OCI-LY3 (cell line): ENCODE results near the gene CPXM2.

ENCODE experiments used
- H2AFZ ChIP-seq: fragments of 200-600, 300-600 bp; shearing (Covaris generic); 2 replicates; pipeline ENCODE4 v1.6.0; 2014; ENCODE audit warnings: antibody characterized with exemption, low read depth, low read length
- H3K27ac ChIP-seq: fragments of 200-600, 300-600 bp; sonication (generic); 2 replicates; pipeline ENCODE4 v1.5.1; 2014; ENCODE audit warnings: mild to moderate bottlenecking, low read length, moderate library complexity, mixed read lengths
- H3K27me3 ChIP-seq: fragments of 200-600, 300-600 bp; sonication (generic); 2 replicates; pipeline ENCODE4 v1.6.1; 2014; ENCODE audit warnings: low read depth, low read length, mixed read lengths
- H3K36me3 ChIP-seq: fragments of 200-600, 300-600 bp; sonication (generic); replicated peaks from 2 replicates; pipeline ENCODE3; 2014; ENCODE audit warnings: low read depth, low read length, mixed read lengths
- H3K4me1 ChIP-seq: fragments of 300-600, 200-600 bp; sonication (generic); 2 replicates; pipeline ENCODE4 v1.6.1; 2014; ENCODE audit warnings: low read length, mixed read lengths
- H3K4me2 ChIP-seq: fragments of 200-600, 300-600 bp; sonication (generic); 2 replicates; pipeline ENCODE4 v1.6.1; 2014; ENCODE audit warnings: low read length, mixed read lengths
- H3K4me3 ChIP-seq: fragments of 300-600, 200-600 bp; sonication (generic); 2 replicates; pipeline ENCODE4 v1.5.1; 2014; ENCODE audit warnings: antibody characterized with exemption, mild to moderate bottlenecking, low read length, moderate library complexity
- H3K79me2 ChIP-seq: fragments of 300-600, 200-600 bp; shearing (Covaris generic); 2 replicates; pipeline ENCODE4 v1.6.1; 2014; ENCODE audit warnings: mild to moderate bottlenecking, low read length, mixed read lengths
- H3K9ac ChIP-seq: fragments of 300-600, 200-600 bp; shearing (Covaris generic); 2 replicates; pipeline ENCODE4 v1.6.0; 2014; ENCODE audit warnings: mild to moderate bottlenecking, low read length, moderate library complexity
- H3K9me3 ChIP-seq: fragments of 200-600, 300-600 bp; shearing (Covaris generic); 2 replicates; pipeline ENCODE4 v1.6.1; 2014; ENCODE audit warnings: low read length, mixed read lengths; ENCODE audit not compliant: insufficient read depth
- H4K20me1 ChIP-seq: fragments of 200-600, 300-600 bp; sonication (generic); 2 replicates; pipeline ENCODE4 v1.6.1; 2016; ENCODE audit warnings: low read length, mixed read lengths; ENCODE audit not compliant: insufficient read depth
- EZH2phosphoT487 ChIP-seq: fragments of 200-600 bp; shearing (Covaris generic); IDR thresholded peaks from 2 replicates; pipeline ENCODE4 v1.6.1; 2018; ENCODE audit warnings: antibody characterized with exemption, mixed run types, low read depth
- TF ChIP-seq, protein P1 (sequence below): fragments of 200-600, 300-600 bp; sonication (generic); IDR thresholded peaks from 2 replicates; pipeline ENCODE4 v1.5.1; 2014; ENCODE audit warnings: antibody characterized with exemption, low read length, low read depth

The CPXM2 gene

GRCh38 chr10:123882177-123882576 lies 9.4 kb downstream of the CPXM2 start:
- Histone ChIP-seq H3K79me2 (no peaks in the 10 kb centered on the region), H2AFZ (no peak overlapping the region), H3K9me3 (no peaks in the 10 kb centered on the region), H3K4me2 (no peak overlapping the region), H3K27ac (no peak overlapping the region), H3K27me3 (no peaks in the 10 kb centered on the region), H3K4me1 (no peaks in the 10 kb centered on the region), H4K20me1 (no peaks in the 10 kb centered on the region), H3K36me3 (no peaks in the 10 kb centered on the region), H3K9ac (no peak overlapping the region), H3K4me3 (no peak overlapping the region)
- TF ChIP-seq, protein P1, sequence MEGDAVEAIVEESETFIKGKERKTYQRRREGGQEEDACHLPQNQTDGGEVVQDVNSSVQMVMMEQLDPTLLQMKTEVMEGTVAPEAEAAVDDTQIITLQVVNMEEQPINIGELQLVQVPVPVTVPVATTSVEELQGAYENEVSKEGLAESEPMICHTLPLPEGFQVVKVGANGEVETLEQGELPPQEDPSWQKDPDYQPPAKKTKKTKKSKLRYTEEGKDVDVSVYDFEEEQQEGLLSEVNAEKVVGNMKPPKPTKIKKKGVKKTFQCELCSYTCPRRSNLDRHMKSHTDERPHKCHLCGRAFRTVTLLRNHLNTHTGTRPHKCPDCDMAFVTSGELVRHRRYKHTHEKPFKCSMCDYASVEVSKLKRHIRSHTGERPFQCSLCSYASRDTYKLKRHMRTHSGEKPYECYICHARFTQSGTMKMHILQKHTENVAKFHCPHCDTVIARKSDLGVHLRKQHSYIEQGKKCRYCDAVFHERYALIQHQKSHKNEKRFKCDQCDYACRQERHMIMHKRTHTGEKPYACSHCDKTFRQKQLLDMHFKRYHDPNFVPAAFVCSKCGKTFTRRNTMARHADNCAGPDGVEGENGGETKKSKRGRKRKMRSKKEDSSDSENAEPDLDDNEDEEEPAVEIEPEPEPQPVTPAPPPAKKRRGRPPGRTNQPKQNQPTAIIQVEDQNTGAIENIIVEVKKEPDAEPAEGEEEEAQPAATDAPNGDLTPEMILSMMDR, result no peak
- TF ChIP-seq EZH2phosphoT487, result no peak

GRCh38 chr10:123879606-123880257 lies 11.9 kb downstream of the CPXM2 start:
- Histone ChIP-seq H3K4me1 (no peaks in the 10 kb centered on the region), H3K27ac (no peak overlapping the region), H2AFZ (no peak overlapping the region), H3K27me3 (no peaks in the 10 kb centered on the region), H4K20me1 (no peaks in the 10 kb centered on the region), H3K4me3 (no peak overlapping the region), H3K4me2 (no peak overlapping the region), H3K9me3 (no peaks in the 10 kb centered on the region), H3K9ac (no peak overlapping the region), H3K36me3 (no peaks in the 10 kb centered on the region), H3K79me2 (no peaks in the 10 kb centered on the region)
- no peak for TF ChIP-seq EZH2phosphoT487
- TF ChIP-seq, protein P1, result no peak

- H3K9ac ChIP-seq, result no peak overlapping the region
- no peaks in the 10 kb centered on the region for H3K79me2 ChIP-seq
- H4K20me1 ChIP-seq, result no peaks in the 10 kb centered on the region
- TF ChIP-seq, protein P1, result no peak
- TF ChIP-seq EZH2phosphoT487, result no peak
- H3K4me2 ChIP-seq, result no peak overlapping the region
- H2AFZ ChIP-seq, result no peak overlapping the region
- no peaks in the 10 kb centered on the region for H3K36me3 ChIP-seq
- no peak overlapping the region for H3K27ac ChIP-seq
- H3K4me3 ChIP-seq, result no peak overlapping the region
- no peaks in the 10 kb centered on the region for H3K4me1 ChIP-seq
- H3K9me3 ChIP-seq, result no peaks in the 10 kb centered on the region
- no peaks in the 10 kb centered on the region for H3K27me3 ChIP-seq
These were observed 12.8 kb downstream of the CPXM2 start for GRCh38 chr10:123878666-123879303.

- Histone ChIP-seq H4K20me1 (no peaks in the 10 kb centered on the region), H3K9ac (no peak overlapping the region), H3K4me2 (no peak overlapping the region), H3K4me1 (no peaks in the 10 kb centered on the region), H3K9me3 (no peaks in the 10 kb centered on the region), H3K36me3 (no peaks in the 10 kb centered on the region), H3K79me2 (no peaks in the 10 kb centered on the region), H2AFZ (no peak overlapping the region), H3K27ac (no peak overlapping the region), H3K4me3 (no peak overlapping the region), H3K27me3 (no peaks in the 10 kb centered on the region)
- TF ChIP-seq EZH2phosphoT487, result no peak
- TF ChIP-seq, protein P1, result no peak
These were observed 21.3 kb downstream of the CPXM2 start for GRCh38 chr10:123870260-123870659.
